Measurements from ENCODE around the gene NFATC2.

The NFATC2 gene

GRCh38 chr20:51578145-51578459 lies 35.6 kb upstream of the NFATC2 start:
- ChIA-PET CTCF (no interaction called here), POLR2A (no interaction called here)
- Histone ChIP-seq H3K36me3 (ENCODE audit: control insufficient read depth in 2 of 2, insufficient read depth in 1 of 2, low read length in 2 of 2) (no peaks in the 10 kb centered on the region), H3K4me1 (ENCODE audit: control insufficient read depth, insufficient read depth, low read length) (no peaks in the 10 kb centered on the region), H3K9me3 (ENCODE audit: control insufficient read depth, insufficient read depth, low read depth, low read length) (no peaks in the 10 kb centered on the region), H3K4me3 (ENCODE audit: low read depth, low read length) (no peak overlapping the region), H3K27ac (ENCODE audit: extremely low read depth, low read depth, low read length) (no peak overlapping the region)
- TF ChIP-seq ZSCAN30 (tag by site-specific recombination; IDR thresholded peaks at IDR 0.05), result no peak

GRCh38 chr20:51577432-51578144 lies 35.1 kb upstream of the NFATC2 start:
- no peaks in the 10 kb centered on the region for H3K36me3 ChIP-seq (ENCODE audit: control insufficient read depth in 2 of 2, insufficient read depth in 1 of 2, low read length in 2 of 2)
- CTCF ChIA-PET, result interaction anchor here (1.1 kb wide), 1 partner anchor 17 kb away, joined by 6 read pairs; no protein-coding TSS in a partner anchor

DNA sequence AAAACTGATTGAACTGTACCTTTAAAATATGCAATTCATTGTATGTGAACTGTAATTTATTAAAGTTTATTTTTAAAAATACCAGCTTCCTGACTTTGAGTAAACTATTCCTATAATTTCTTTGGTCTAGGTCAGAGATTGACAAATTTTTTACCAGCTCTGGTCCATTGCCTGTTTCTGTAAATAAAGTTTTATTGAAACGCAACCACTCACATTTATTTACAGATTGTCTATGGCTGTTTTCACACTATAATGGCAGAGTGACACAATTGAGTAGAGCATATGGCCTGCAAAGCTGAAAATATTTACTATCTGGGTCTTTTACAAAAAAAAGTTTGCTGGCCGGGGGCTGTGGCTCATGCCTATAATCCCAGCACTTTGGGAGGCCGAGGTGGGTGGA lies 33.0 kb upstream of the NFATC2 start:
- TF ChIP-seq ZBTB21 (tag by site-specific recombination; IDR thresholded peaks at IDR 0.05) (no peak), ZNF280D (tag by site-specific recombination; IDR thresholded peaks at IDR 0.05) (no peak), ZNF24 (tag by site-specific recombination; IDR thresholded peaks at IDR 0.05) (no peak), ZNF843 (tag by site-specific recombination; IDR thresholded peaks at IDR 0.05) (no peak), MEIS1 (CRISPR knock-in tag; IDR thresholded peaks at IDR 0.05; ENCODE audit: borderline replicate concordance) (no peak), ZNF140 (tag by site-specific recombination; IDR thresholded peaks at IDR 0.05) (no peak), REPIN1 (tag by site-specific recombination; IDR thresholded peaks at IDR 0.05; ENCODE audit: low read depth) (no peak), ZNF654 (tag by site-specific recombination; IDR thresholded peaks at IDR 0.05; ENCODE audit: low read depth) (no peak)
- Histone ChIP-seq H3K36me3 (ENCODE audit: control insufficient read depth in 2 of 2, insufficient read depth in 1 of 2, low read length in 2 of 2) (no peaks in the 10 kb centered on the region), H3K27ac (ENCODE audit: extremely low read depth, low read depth, low read length) (no peak overlapping the region), H3K9me3 (ENCODE audit: control insufficient read depth, insufficient read depth, low read depth, low read length) (no peaks in the 10 kb centered on the region), H3K4me1 (ENCODE audit: control insufficient read depth, insufficient read depth, low read length) (no peaks in the 10 kb centered on the region), H3K4me3 (ENCODE audit: low read depth, low read length) (no peak overlapping the region)
- POLR2A ChIA-PET, result no interaction called here
- CTCF ChIA-PET, result interaction anchor here (0.6 to 1.3 kb wide), 2 partner anchors 19 to 378 kb away, joined by 3 read pairs; no protein-coding TSS in a partner anchor

More at GRCh38 chr20:51577432-51578144, 35.1 kb upstream of the NFATC2 start:
- Histone ChIP-seq H3K4me3 (ENCODE audit: low read depth, low read length) (no peak overlapping the region), H3K27ac (ENCODE audit: extremely low read depth, low read depth, low read length) (no peak overlapping the region), H3K4me1 (ENCODE audit: control insufficient read depth, insufficient read depth, low read length) (no peaks in the 10 kb centered on the region), H3K9me3 (ENCODE audit: control insufficient read depth, insufficient read depth, low read depth, low read length) (no peaks in the 10 kb centered on the region)
- POLR2A ChIA-PET, result no interaction called here
- TF ChIP-seq ZNF510 (tag by site-specific recombination; IDR thresholded peaks at IDR 0.05; ENCODE audit: insufficient replicate concordance) (no peak), ZNF133 (tag by site-specific recombination; IDR thresholded peaks at IDR 0.05) (no peak), ZNF350 (tag by site-specific recombination; IDR thresholded peaks at IDR 0.05) (no peak), ZNF157 (tag by site-specific recombination; IDR thresholded peaks at IDR 0.05) (no peak), GLIS1 (tag by site-specific recombination; IDR thresholded peaks at IDR 0.05) (no peak), BCL11A (tag by site-specific recombination; IDR thresholded peaks at IDR 0.05; ENCODE audit: low read depth) (no peak), ZBTB1 (tag by site-specific recombination; IDR thresholded peaks at IDR 0.05) (no peak), ZXDB (tag by site-specific recombination; IDR thresholded peaks at IDR 0.05) (no peak), ZNF394 (tag by site-specific recombination; IDR thresholded peaks at IDR 0.05; ENCODE audit: borderline replicate concordance) (no peak), ZNF585B (tag by site-specific recombination; IDR thresholded peaks at IDR 0.05) (no peak), ZNF549 (tag by site-specific recombination; IDR thresholded peaks at IDR 0.05) (no peak), ZNF174 (tag by site-specific recombination; IDR thresholded peaks at IDR 0.05) (no peak), ZNF223 (tag by site-specific recombination; IDR thresholded peaks at IDR 0.05) (no peak), ZNF792 (tag by site-specific recombination; IDR thresholded peaks at IDR 0.05) (no peak), ZNF513 (tag by site-specific recombination; IDR thresholded peaks at IDR 0.05) (no peak), MEIS1 (CRISPR knock-in tag; IDR thresholded peaks at IDR 0.05; ENCODE audit: borderline replicate concordance) (no peak), ZNF155 (tag by site-specific recombination; IDR thresholded peaks at IDR 0.05) (no peak)
- TF ChIP-seq, protein P1, sequence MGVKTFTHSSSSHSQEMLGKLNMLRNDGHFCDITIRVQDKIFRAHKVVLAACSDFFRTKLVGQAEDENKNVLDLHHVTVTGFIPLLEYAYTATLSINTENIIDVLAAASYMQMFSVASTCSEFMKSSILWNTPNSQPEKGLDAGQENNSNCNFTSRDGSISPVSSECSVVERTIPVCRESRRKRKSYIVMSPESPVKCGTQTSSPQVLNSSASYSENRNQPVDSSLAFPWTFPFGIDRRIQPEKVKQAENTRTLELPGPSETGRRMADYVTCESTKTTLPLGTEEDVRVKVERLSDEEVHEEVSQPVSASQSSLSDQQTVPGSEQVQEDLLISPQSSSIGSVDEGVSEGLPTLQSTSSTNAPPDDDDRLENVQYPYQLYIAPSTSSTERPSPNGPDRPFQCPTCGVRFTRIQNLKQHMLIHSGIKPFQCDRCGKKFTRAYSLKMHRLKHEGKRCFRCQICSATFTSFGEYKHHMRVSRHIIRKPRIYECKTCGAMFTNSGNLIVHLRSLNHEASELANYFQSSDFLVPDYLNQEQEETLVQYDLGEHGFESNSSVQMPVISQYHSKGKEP (tag by site-specific recombination; IDR thresholded peaks at IDR 0.05), result no peak
- TF ChIP-seq, protein P2, sequence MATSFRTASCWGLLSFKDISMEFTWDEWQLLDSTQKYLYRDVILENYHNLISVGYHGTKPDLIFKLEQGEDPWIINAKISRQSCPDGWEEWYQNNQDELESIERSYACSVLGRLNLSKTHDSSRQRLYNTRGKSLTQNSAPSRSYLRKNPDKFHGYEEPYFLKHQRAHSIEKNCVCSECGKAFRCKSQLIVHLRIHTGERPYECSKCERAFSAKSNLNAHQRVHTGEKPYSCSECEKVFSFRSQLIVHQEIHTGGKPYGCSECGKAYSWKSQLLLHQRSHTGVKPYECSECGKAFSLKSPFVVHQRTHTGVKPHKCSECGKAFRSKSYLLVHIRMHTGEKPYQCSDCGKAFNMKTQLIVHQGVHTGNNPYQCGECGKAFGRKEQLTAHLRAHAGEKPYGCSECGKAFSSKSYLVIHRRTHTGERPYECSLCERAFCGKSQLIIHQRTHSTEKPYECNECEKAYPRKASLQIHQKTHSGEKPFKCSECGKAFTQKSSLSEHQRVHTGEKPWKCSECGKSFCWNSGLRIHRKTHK (tag by site-specific recombination; IDR thresholded peaks at IDR 0.05), result no peak
- TF ChIP-seq, protein P3, sequence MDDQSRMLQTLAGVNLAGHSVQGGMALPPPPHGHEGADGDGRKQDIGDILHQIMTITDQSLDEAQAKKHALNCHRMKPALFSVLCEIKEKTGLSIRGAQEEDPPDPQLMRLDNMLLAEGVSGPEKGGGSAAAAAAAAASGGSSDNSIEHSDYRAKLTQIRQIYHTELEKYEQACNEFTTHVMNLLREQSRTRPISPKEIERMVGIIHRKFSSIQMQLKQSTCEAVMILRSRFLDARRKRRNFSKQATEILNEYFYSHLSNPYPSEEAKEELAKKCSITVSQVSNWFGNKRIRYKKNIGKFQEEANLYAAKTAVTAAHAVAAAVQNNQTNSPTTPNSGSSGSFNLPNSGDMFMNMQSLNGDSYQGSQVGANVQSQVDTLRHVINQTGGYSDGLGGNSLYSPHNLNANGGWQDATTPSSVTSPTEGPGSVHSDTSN (CRISPR knock-in tag; IDR thresholded peaks at IDR 0.05), result no peak

All from HEK293 (cell line).